Measurements from ENCODE around the gene ENPP1.

Gene ENPP1

DNA sequence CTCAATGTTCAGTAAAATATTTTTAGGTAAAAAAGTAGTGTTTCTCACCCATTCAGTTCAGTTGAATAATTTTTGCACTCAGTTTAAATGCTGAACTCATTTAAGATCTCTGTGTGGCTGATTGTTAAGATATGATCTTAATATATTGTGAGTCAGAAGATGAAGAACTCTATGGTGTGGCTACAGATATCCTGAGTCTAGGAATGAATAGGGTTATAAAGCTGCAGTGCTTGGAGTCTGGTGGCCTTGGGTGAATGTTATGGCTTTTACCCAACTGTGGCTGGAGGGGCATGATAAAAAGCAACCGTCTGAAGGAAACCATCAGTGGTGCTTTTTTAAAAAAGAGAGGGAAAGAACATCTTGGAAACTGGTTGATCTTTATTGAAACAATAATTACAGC, 77.4 kb downstream of the ENPP1 start:
- no peak for TF ChIP-seq CTCF (IDR thresholded peaks at IDR 0.05; ENCODE audit: low read depth, low read length, missing control alignments)
- DNase-seq (ENCODE audit: low read depth) = no peak
- in situ Hi-C loops (cut with HindIII; ENCODE audit: low sequenced_read_pairs) = no loop called here
- H3K4me3 ChIP-seq (ENCODE audit: low read depth, low read length) = no peak overlapping the region

DNA sequence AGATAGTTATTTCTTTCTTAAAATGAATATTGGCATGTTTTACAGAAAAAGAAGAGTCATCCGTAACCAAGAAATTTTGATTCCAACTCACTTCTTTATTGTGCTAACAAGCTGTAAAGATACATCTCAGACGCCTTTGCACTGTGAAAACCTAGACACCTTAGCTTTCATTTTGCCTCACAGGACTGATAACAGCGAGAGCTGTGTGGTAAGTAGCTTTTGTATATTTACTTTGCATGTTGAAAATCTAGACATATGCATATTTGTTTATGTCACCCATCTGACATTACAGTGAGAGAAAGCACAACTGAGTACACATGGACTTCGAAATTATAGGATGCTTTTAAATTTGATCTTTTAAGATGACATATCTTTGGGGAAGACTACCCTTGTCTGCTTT, 78.7 kb downstream of the ENPP1 start:
- H3K4me3 ChIP-seq (ENCODE audit: low read depth, low read length) = no peak overlapping the region
- DNase-seq (ENCODE audit: low read depth) = no peak
- no peak for TF ChIP-seq CTCF (IDR thresholded peaks at IDR 0.05; ENCODE audit: low read depth, low read length, missing control alignments)
- in situ Hi-C loops (cut with HindIII; ENCODE audit: low sequenced_read_pairs) = no loop called here

- no peak overlapping the region for H3K4me3 ChIP-seq (ENCODE audit: low read depth, low read length)
- TF ChIP-seq CTCF (IDR thresholded peaks at IDR 0.05; ENCODE audit: low read depth, low read length, missing control alignments) = no peak
- no peak for DNase-seq (ENCODE audit: low read depth)
- in situ Hi-C loops (cut with HindIII; ENCODE audit: low sequenced_read_pairs) = no loop called here
These were observed 82.3 kb downstream of the ENPP1 start for GRCh38 chr6:131890091-131890490.

- in situ Hi-C loops (cut with HindIII; ENCODE audit: low sequenced_read_pairs) = no loop called here
- no peak for DNase-seq (ENCODE audit: low read depth)
- no peak overlapping the region for H3K4me3 ChIP-seq (ENCODE audit: low read depth, low read length)
- TF ChIP-seq CTCF (IDR thresholded peaks at IDR 0.05; ENCODE audit: low read depth, low read length, missing control alignments) = no peak
These were observed 85.4 kb downstream of the ENPP1 start for GRCh38 chr6:131893198-131893597.

DNA sequence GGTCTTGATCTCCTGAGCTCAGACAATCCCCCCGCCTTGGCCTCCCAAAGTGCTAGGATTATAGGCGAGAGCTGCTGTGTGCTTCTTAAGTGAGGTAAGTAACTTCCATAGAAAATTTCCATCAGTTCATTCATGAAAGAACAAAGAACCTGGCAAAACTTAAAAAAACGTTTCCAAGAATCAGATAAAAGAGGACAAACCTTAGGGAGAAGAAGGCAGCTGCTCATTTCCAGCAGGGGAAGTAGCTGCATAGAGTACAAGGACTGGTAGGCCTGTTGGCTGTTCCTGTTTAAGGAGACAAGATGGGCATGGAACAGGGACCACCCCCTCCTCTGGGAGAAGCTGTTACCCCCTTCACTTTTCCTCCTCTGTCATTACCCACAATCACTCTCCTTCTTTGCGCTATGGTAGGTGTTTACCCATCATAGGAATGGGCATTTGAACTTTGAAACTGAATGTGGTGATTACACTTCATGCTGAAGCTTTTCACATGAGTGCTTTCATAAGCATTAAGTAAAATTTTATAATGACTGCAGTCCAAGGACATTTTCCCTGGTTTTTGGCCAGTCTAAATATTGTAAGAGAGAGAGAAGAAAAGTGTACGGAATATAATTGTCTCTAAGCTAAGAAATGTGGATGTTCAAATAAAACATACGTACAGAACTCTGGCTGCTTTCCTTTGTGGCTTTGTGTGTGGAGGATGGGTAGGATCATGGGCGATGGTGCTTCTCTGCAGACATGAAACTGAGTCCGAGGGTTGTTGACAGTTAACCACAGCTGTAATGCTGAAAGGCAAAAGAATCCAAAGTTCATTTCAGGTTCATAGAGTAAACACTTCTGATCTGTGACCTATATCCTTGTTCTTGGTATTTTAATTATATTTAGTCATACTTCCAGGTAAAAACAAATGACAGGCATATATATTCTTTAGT, 86.9 kb downstream of the ENPP1 start:
- DNase-seq (ENCODE audit: low read depth) = no peak
- no peak for TF ChIP-seq CTCF (IDR thresholded peaks at IDR 0.05; ENCODE audit: low read depth, low read length, missing control alignments)
- H3K4me3 ChIP-seq (ENCODE audit: low read depth, low read length) = no peak overlapping the region
- in situ Hi-C loops (cut with HindIII; ENCODE audit: low sequenced_read_pairs) = no loop called here

- no peak for DNase-seq (ENCODE audit: low read depth)
- no peak overlapping the region for H3K4me3 ChIP-seq (ENCODE audit: low read depth, low read length)
- TF ChIP-seq CTCF (IDR thresholded peaks at IDR 0.05; ENCODE audit: low read depth, low read length, missing control alignments) = no peak
- in situ Hi-C loops (cut with HindIII; ENCODE audit: low sequenced_read_pairs) = no loop called here
These were observed 89.2 kb downstream of the ENPP1 start for GRCh38 chr6:131897050-131897435.
